ENCODE results near the gene PDS5B. TPM values are rescaled to one million over a fixed set of nuclear protein-coding genes. Genes with fewer than 3 reads are reported as not detected.

The PDS5B gene
- total RNA-seq, 1 donor from 2014 or later, result 55.9 TPM

- H3K4me1 Mint-ChIP-seq, result peaks cover 3% of the 10 kb centered on the region
- H3K4me3 Mint-ChIP-seq, result no peak overlapping the region
- H2AFZ ChIP-seq (replicated peaks), result no peak overlapping the region
- peaks cover 1% of the 10 kb centered on the region for H4K20me1 ChIP-seq (ENCODE audit: low read depth)
- H3K79me2 ChIP-seq (ENCODE audit: low read depth), result peaks cover 27% of the 10 kb centered on the region
- H3K4me2 ChIP-seq, result no peak overlapping the region
- H3K4me3 ChIP-seq, result no peak overlapping the region
- DNase-seq (ENCODE audit: low spot score), result no peak
- peaks cover 28% of the 10 kb centered on the region for H3K36me3 Mint-ChIP-seq
- no peak overlapping the region for H3K27ac ChIP-seq
- no peak overlapping the region for H3K9ac ChIP-seq
- no peak overlapping the region for H3K27ac Mint-ChIP-seq
- no peaks in the 10 kb centered on the region for H3K9me3 ChIP-seq (ENCODE audit: low read depth)
- H3K36me3 ChIP-seq, result no peaks in the 10 kb centered on the region
- TF ChIP-seq, protein P1, sequence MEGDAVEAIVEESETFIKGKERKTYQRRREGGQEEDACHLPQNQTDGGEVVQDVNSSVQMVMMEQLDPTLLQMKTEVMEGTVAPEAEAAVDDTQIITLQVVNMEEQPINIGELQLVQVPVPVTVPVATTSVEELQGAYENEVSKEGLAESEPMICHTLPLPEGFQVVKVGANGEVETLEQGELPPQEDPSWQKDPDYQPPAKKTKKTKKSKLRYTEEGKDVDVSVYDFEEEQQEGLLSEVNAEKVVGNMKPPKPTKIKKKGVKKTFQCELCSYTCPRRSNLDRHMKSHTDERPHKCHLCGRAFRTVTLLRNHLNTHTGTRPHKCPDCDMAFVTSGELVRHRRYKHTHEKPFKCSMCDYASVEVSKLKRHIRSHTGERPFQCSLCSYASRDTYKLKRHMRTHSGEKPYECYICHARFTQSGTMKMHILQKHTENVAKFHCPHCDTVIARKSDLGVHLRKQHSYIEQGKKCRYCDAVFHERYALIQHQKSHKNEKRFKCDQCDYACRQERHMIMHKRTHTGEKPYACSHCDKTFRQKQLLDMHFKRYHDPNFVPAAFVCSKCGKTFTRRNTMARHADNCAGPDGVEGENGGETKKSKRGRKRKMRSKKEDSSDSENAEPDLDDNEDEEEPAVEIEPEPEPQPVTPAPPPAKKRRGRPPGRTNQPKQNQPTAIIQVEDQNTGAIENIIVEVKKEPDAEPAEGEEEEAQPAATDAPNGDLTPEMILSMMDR (IDR thresholded peaks at IDR 0.05), result no peak
- TF ChIP-seq EZH2 (IDR thresholded peaks at IDR 0.05) (no peak), EZH2phosphoT487 (IDR thresholded peaks at IDR 0.05) (no peak)
- H3F3A ChIP-seq (ENCODE audit: low read depth), result peaks cover 6% of the 10 kb centered on the region
- H3K9me3 Mint-ChIP-seq, result peaks cover 16% of the 10 kb centered on the region
- H3K4me1 ChIP-seq, result peaks cover 11% of the 10 kb centered on the region
- no peaks in the 10 kb centered on the region for H3K27me3 Mint-ChIP-seq (ENCODE audit: insufficient read depth, low read depth)
- H3K27me3 ChIP-seq, result no peaks in the 10 kb centered on the region
These were observed 147.4 kb downstream of the PDS5B start for GRCh38 chr13:32733690-32734089.

- Mint-ChIP-seq H3K9me3 (peaks cover 10% of the 10 kb centered on the region), H3K27ac (no peak overlapping the region), H3K36me3 (peaks cover 23% of the 10 kb centered on the region), H3K4me1 (peaks cover 3% of the 10 kb centered on the region), H3K4me3 (no peak overlapping the region), H3K27me3 (ENCODE audit: insufficient read depth, low read depth) (no peaks in the 10 kb centered on the region)
- H2AFZ ChIP-seq (replicated peaks), result no peak overlapping the region
- no peak for DNase-seq (ENCODE audit: low spot score)
- H3F3A ChIP-seq (ENCODE audit: low read depth), result peaks cover 4% of the 10 kb centered on the region
- no peak for TF ChIP-seq EZH2 (IDR thresholded peaks at IDR 0.05)
- TF ChIP-seq, protein P1 (IDR thresholded peaks at IDR 0.05), result no peak
- no peak for TF ChIP-seq EZH2phosphoT487 (IDR thresholded peaks at IDR 0.05)
- H3K4me2 ChIP-seq, result no peak overlapping the region
- no peaks in the 10 kb centered on the region for H3K36me3 ChIP-seq
- H3K4me1 ChIP-seq, result peaks cover 10% of the 10 kb centered on the region
- no peaks in the 10 kb centered on the region for H3K9me3 ChIP-seq (ENCODE audit: low read depth)
- peaks cover 19% of the 10 kb centered on the region for H3K79me2 ChIP-seq (ENCODE audit: low read depth)
- no peaks in the 10 kb centered on the region for H4K20me1 ChIP-seq (ENCODE audit: low read depth)
- H3K4me3 ChIP-seq, result no peak overlapping the region
- no peaks in the 10 kb centered on the region for H3K27me3 ChIP-seq
- no peak overlapping the region for H3K27ac ChIP-seq
- H3K9ac ChIP-seq, result no peak overlapping the region
These were observed 148.3 kb downstream of the PDS5B start for GRCh38 chr13:32734511-32734910.

- H3K4me1 Mint-ChIP-seq, result peaks cover 3% of the 10 kb centered on the region
- H3K4me1 ChIP-seq, result peaks cover 7% of the 10 kb centered on the region
- peaks cover 10% of the 10 kb centered on the region for H3K36me3 Mint-ChIP-seq
- H3K4me2 ChIP-seq, result no peak overlapping the region
- no peak for DNase-seq (ENCODE audit: low spot score)
- H3K4me3 Mint-ChIP-seq, result no peak overlapping the region
- no peaks in the 10 kb centered on the region for H3K27me3 Mint-ChIP-seq (ENCODE audit: insufficient read depth, low read depth)
- TF ChIP-seq, protein P1 (IDR thresholded peaks at IDR 0.05), result no peak
- no peak for TF ChIP-seq EZH2phosphoT487 (IDR thresholded peaks at IDR 0.05)
- TF ChIP-seq EZH2 (IDR thresholded peaks at IDR 0.05), result no peak
- peaks cover 8% of the 10 kb centered on the region for H3K79me2 ChIP-seq (ENCODE audit: low read depth)
- H3K36me3 ChIP-seq, result no peaks in the 10 kb centered on the region
- no peak overlapping the region for H2AFZ ChIP-seq (replicated peaks)
- H3K4me3 ChIP-seq, result no peak overlapping the region
- no peak overlapping the region for H3K27ac ChIP-seq
- no peaks in the 10 kb centered on the region for H3F3A ChIP-seq (ENCODE audit: low read depth)
- no peaks in the 10 kb centered on the region for H3K9me3 Mint-ChIP-seq
- no peaks in the 10 kb centered on the region for H4K20me1 ChIP-seq (ENCODE audit: low read depth)
- H3K27me3 ChIP-seq, result no peaks in the 10 kb centered on the region
- no peaks in the 10 kb centered on the region for H3K9me3 ChIP-seq (ENCODE audit: low read depth)
- no peak overlapping the region for H3K9ac ChIP-seq
- no peak overlapping the region for H3K27ac Mint-ChIP-seq
These were observed 149.6 kb downstream of the PDS5B start for GRCh38 chr13:32735859-32736258.
